B cell (primary cell): ENCODE measurements around the gene CDKAL1. TPM values are rescaled to one million over a fixed set of nuclear protein-coding genes. Genes with fewer than 3 reads are reported as not detected.

Source experiments
- ATAC-seq: fragments of 200-7000 bp; cut with Tn5 transposase; one replicate; pipeline ENCODE4 v1.10.0; 2021; ENCODE audit warnings: low read depth, mild to moderate bottlenecking, moderate number of reproducible peaks, moderate library complexity
- CTCF ChIA-PET: fragments of 350-600 bp; sonication (Branson Sonifier 250); formaldehyde crosslinking; loops from one replicate; lab custom pipeline; 2021; ENCODE audit warnings: antibody characterized with exemption, inconsistent platforms; lab: Charles Lee
- POLR2A ChIA-PET: fragments of 350-600 bp; sonication (Branson Sonifier 250); formaldehyde crosslinking; loops from one replicate; lab custom pipeline; 2021; ENCODE audit warnings: antibody characterized with exemption; lab: Charles Lee
- DNase-seq: peaks from one replicate; pipeline ENCODE4 v3.0.0; 2013
- H2AFZ ChIP-seq: 2 replicates; pipeline ENCODE4 v1.6.1; 2012; ENCODE audit warnings: mild to moderate bottlenecking, low read depth, low read length; ENCODE audit not compliant: insufficient read depth, poor library complexity, severe bottlenecking
- H3K27ac ChIP-seq, 2 donors: 1 replicate in 1 of 2; 2 replicates in 1 of 2; pipeline ENCODE4 v1.5.1; 2012 to 2013; ENCODE audit warnings: low read length in 2 of 2, mild to moderate bottlenecking in 2 of 2, moderate library complexity in 1 of 2
- H3K27me3 ChIP-seq, 4 experiments: fragments of 200-600 bp in 1 of 4; sonication (generic) in 1 of 4; replicated peaks in 1 of 4; 1 replicate in 2 of 4; 2 replicates in 2 of 4; pipeline versions ENCODE4 v1.6.1 to v1.7.0; 2013 to 2016; ENCODE audit warnings: low read length in 3 of 4, mild to moderate bottlenecking in 2 of 4, mixed read lengths in 1 of 4, moderate library complexity in 1 of 4; ENCODE audit not compliant: insufficient read depth in 4 of 4, control insufficient read depth in 3 of 4; ENCODE audit errors: control extremely low read depth in 1 of 4
- H3K36me3 ChIP-seq, 2 experiments: replicated peaks in 1 of 2; 1 replicate in 1 of 2; 2 replicates in 1 of 2; pipeline versions ENCODE4 v1.6.1 to v1.7.1; 2013; ENCODE audit warnings: low read length in 1 of 2; ENCODE audit not compliant: insufficient read depth in 2 of 2, control insufficient read depth in 1 of 2; ENCODE audit errors: control extremely low read depth in 1 of 2, extremely low read depth in 1 of 2
- H3K4me1 ChIP-seq, 2 donors: fragments of 200-600 bp in 1 of 2; sonication (generic) in 1 of 2; 1 replicate in 1 of 2; 2 replicates in 1 of 2; pipeline versions ENCODE4 v1.5.1 to v1.6.1; 2013 to 2017; ENCODE audit warnings: low read length in 2 of 2; ENCODE audit not compliant: control insufficient read depth in 2 of 2, insufficient read depth in 2 of 2
- H3K4me2 ChIP-seq: replicated peaks from 2 replicates; pipeline ENCODE3; 2012; ENCODE audit warnings: mild to moderate bottlenecking, low read depth, low read length; ENCODE audit not compliant: poor library complexity, severe bottlenecking
- H3K4me3 ChIP-seq, 5 experiments: fragments of 200-600 bp in 1 of 5; sonication (generic) in 1 of 5; 1 replicate in 3 of 5; 2 replicates in 2 of 5; pipeline versions ENCODE4 v1.5.1 to v1.7.0; 2011 to 2016; ENCODE audit warnings: low read length in 4 of 5, mild to moderate bottlenecking in 4 of 5, low read depth in 2 of 5, control low read depth in 1 of 5, moderate library complexity in 1 of 5; ENCODE audit not compliant: insufficient read depth in 1 of 5; ENCODE audit errors: control extremely low read depth in 1 of 5, extremely low read depth in 1 of 5
- H3K79me2 ChIP-seq: fragments of 200-600 bp; sonication (generic); one replicate; pipeline ENCODE4 v1.6.0; 2016; ENCODE audit warnings: low read length; ENCODE audit not compliant: control insufficient read depth, insufficient read depth
- H3K9ac ChIP-seq: fragments of 200-600 bp; sonication (generic); 2 replicates; pipeline ENCODE4 v1.6.1; 2017; ENCODE audit warnings: mild to moderate bottlenecking, low read length, moderate library complexity
- H3K9me3 ChIP-seq, 3 donors: one replicate each; pipeline versions ENCODE4 v1.6.1 to v1.7.1; 2013; ENCODE audit warnings: low read length in 2 of 3; ENCODE audit not compliant: control insufficient read depth in 2 of 3, insufficient read depth in 1 of 3; ENCODE audit errors: control extremely low read depth in 1 of 3
- H4K20me1 ChIP-seq: 2 replicates; pipeline ENCODE4 v1.6.0; 2012; ENCODE audit warnings: mild to moderate bottlenecking, low read length; ENCODE audit not compliant: insufficient read depth, control insufficient read depth, poor library complexity, severe bottlenecking
- H3K27ac Mint-ChIP-seq: one replicate; pipeline ENCODE4 v1.8.0; 2021; ENCODE audit warnings: mixed read lengths
- H3K27me3 Mint-ChIP-seq: one replicate; pipeline ENCODE4 v1.8.0; 2021; ENCODE audit warnings: mixed read lengths
- H3K4me1 Mint-ChIP-seq: one replicate; pipeline ENCODE4 v1.8.0; 2021; ENCODE audit warnings: mixed read lengths
- H3K4me3 Mint-ChIP-seq: one replicate; pipeline ENCODE4 v1.8.0; 2021; ENCODE audit warnings: mixed read lengths
- H3K9me3 Mint-ChIP-seq: one replicate; pipeline ENCODE4 v1.8.0; 2022; ENCODE audit warnings: mixed read lengths; ENCODE audit not compliant: insufficient read depth
- EZH2 ChIP-seq: IDR thresholded peaks from 2 replicates; pipeline ENCODE4 v1.6.1; 2012; ENCODE audit warnings: borderline replicate concordance, low read depth, mild to moderate bottlenecking, moderate library complexity, low read length; ENCODE audit not compliant: insufficient read depth, poor library complexity, severe bottlenecking
- WGBS: methylation state at CpG from one replicate; pipeline ENCODE4 v1.1.5; 2013; ENCODE audit warnings: missing lambda C conversion rate; ENCODE audit not compliant: insufficient coverage; 5-methylcytosine and 5-hydroxymethylcytosine counted together
- intact Hi-C: fragments of 100-400 bp; cut with micrococcal nuclease; formaldehyde crosslinking; loops from one replicate; pipeline ENCODE4 v1.10.0; 2022
- polyA plus RNA-seq: library from polyadenylated mRNA; depleted of rRNA; stranded (reverse); fragments of >200 nt; gene quantifications from 2 replicates; pipeline ENCODE4 v1.2.3, GENCODE V29; 2012
- total RNA-seq, 2 donors: library from RNA; stranded (reverse); fragments of 120-200 nt in 1 of 2; gene quantifications; 1 replicate in 1 of 2; 2 replicates in 1 of 2; pipeline versions ENCODE4 v1.2.3 to v1.2.4, GENCODE V29; 2013 to 2022
- TF ChIP-seq, protein P1 (sequence below): fragments of 200-600 bp; IDR thresholded peaks from one replicate; pipeline ENCODE4 v1.8.0; 2022; ENCODE audit warnings: antibody characterized with exemption, mild to moderate bottlenecking

The CDKAL1 gene
- total and polyA plus RNA-seq, 2 donors (not counting 1 experiment from before 2014, with no cell fraction given): 6.1 to 33.3 TPM

DNA sequence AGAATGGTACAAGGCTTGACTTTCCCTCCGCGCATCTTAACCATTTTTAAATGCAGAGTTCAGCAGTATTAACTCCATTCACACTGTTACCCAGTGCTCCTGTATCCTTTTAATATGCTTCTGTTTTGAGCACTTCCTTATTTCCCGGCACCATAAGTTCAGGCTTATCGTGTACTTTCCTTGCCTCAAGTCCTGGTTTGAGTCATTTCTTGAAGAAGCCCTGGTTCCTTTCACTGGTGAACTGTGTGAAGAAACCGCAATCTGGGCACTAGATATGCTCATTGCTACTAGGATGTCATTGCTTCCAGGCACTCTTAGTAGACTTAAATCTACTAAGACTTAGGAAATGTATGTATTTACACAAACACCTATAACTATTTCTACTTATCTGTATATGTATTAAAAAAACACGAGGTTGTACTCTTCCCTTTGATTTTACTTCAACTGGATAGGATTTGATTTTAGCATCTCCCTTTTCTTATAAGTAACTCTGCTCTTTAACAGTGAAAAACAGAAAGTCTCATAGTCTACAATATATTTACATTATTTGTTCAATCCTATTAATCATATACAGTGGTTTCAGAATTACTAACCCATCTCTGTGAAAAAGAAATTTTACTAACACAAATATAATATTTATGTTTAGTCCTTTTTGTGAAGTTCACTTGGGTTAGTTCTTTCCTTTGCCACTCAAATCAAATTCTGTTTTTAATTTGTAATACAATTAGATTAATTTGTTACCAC lies 135.5 kb downstream of the CDKAL1 start:
- DNase-seq: no peak
- H3K4me3 Mint-ChIP-seq: no peak overlapping the region
- no peaks in the 10 kb centered on the region for H3K9me3 Mint-ChIP-seq
- peaks cover 4% of the 10 kb centered on the region for H4K20me1 ChIP-seq
- H3K27ac Mint-ChIP-seq: no peak overlapping the region
- H3K4me1 Mint-ChIP-seq: peaks cover 8% of the 10 kb centered on the region
- H3K4me2 ChIP-seq: no peak overlapping the region
- H3K36me3 ChIP-seq: no peaks in the 10 kb centered on the region
- no peaks in the 10 kb centered on the region for H3K27me3 ChIP-seq
- H3K9me3 ChIP-seq: no peaks in the 10 kb centered on the region
- CTCF ChIA-PET: no interaction called here
- POLR2A ChIA-PET: no interaction called here
- no peak overlapping the region for H2AFZ ChIP-seq
- H3K79me2 ChIP-seq: peaks cover 4% of the 10 kb centered on the region
- TF ChIP-seq EZH2: no peak
- TF ChIP-seq, protein P1, sequence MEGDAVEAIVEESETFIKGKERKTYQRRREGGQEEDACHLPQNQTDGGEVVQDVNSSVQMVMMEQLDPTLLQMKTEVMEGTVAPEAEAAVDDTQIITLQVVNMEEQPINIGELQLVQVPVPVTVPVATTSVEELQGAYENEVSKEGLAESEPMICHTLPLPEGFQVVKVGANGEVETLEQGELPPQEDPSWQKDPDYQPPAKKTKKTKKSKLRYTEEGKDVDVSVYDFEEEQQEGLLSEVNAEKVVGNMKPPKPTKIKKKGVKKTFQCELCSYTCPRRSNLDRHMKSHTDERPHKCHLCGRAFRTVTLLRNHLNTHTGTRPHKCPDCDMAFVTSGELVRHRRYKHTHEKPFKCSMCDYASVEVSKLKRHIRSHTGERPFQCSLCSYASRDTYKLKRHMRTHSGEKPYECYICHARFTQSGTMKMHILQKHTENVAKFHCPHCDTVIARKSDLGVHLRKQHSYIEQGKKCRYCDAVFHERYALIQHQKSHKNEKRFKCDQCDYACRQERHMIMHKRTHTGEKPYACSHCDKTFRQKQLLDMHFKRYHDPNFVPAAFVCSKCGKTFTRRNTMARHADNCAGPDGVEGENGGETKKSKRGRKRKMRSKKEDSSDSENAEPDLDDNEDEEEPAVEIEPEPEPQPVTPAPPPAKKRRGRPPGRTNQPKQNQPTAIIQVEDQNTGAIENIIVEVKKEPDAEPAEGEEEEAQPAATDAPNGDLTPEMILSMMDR: no peak
- H3K4me1 ChIP-seq: peaks cover 0 to 4% of the 10 kb centered on the region in 2 donors
- no peak overlapping the region for H3K4me3 ChIP-seq
- intact Hi-C loops: no loop called here
- no CpG with 5 or more reads among the region's 6 CpGs for WGBS
- H3K27ac ChIP-seq: no peak overlapping the region
- no peak overlapping the region for H3K9ac ChIP-seq
- no peak for ATAC-seq
- H3K27me3 Mint-ChIP-seq: no peaks in the 10 kb centered on the region

GRCh38 chr6:20670750-20671149 lies 136.5 kb downstream of the CDKAL1 start:
- no peak overlapping the region for H3K9ac ChIP-seq
- WGBS: no CpG with 5 or more reads among the region's 2 CpGs
- H2AFZ ChIP-seq: no peak overlapping the region
- DNase-seq (no peak), ATAC-seq (no peak)
- no peak overlapping the region for H3K4me3 ChIP-seq
- H3K9me3 ChIP-seq: no peaks in the 10 kb centered on the region
- no peak for TF ChIP-seq EZH2
- TF ChIP-seq, protein P1: no peak
- Mint-ChIP-seq H3K9me3 (no peaks in the 10 kb centered on the region), H3K4me3 (no peak overlapping the region), H3K4me1 (peaks cover 14% of the 10 kb centered on the region), H3K27ac (no peak overlapping the region), H3K27me3 (no peaks in the 10 kb centered on the region)
- H3K79me2 ChIP-seq: peaks cover 4% of the 10 kb centered on the region
- H3K36me3 ChIP-seq: no peaks in the 10 kb centered on the region
- H3K27ac ChIP-seq: no peak overlapping the region
- H3K4me1 ChIP-seq: peaks cover 0 to 6% of the 10 kb centered on the region in 2 donors
- POLR2A ChIA-PET: no interaction called here
- H3K27me3 ChIP-seq: no peaks in the 10 kb centered on the region
- intact Hi-C loops: no loop called here
- CTCF ChIA-PET: no interaction called here
- H4K20me1 ChIP-seq: peaks cover 4% of the 10 kb centered on the region
- no peak overlapping the region for H3K4me2 ChIP-seq
